HUES48 (cell line): ENCODE data around the gene FAM241B.

ENCODE experiments used
- H3K27ac ChIP-seq: one replicate; pipeline ENCODE4 v1.7.0; 2013; ENCODE audit warnings: low read depth, low read length, inconsistent platforms
- H3K27me3 ChIP-seq: 2 replicates; pipeline ENCODE4 v1.6.1; 2013; ENCODE audit warnings: mild to moderate bottlenecking, low read length; ENCODE audit not compliant: control insufficient read depth, insufficient read depth
- H3K36me3 ChIP-seq: 2 replicates; pipeline ENCODE4 v1.6.1; 2013; ENCODE audit warnings: low read length; ENCODE audit not compliant: control insufficient read depth, insufficient read depth
- H3K4me1 ChIP-seq: 2 replicates; pipeline ENCODE4 v1.6.1; 2013; ENCODE audit warnings: mild to moderate bottlenecking, low read length; ENCODE audit not compliant: control insufficient read depth, insufficient read depth
- H3K4me3 ChIP-seq: 2 replicates; pipeline ENCODE4 v1.5.1; 2013; ENCODE audit warnings: mild to moderate bottlenecking, low read depth, low read length
- H3K9ac ChIP-seq: 2 replicates; pipeline ENCODE4 v1.6.1; 2013; ENCODE audit warnings: mild to moderate bottlenecking, low read depth, low read length, moderate library complexity
- H3K9me3 ChIP-seq: 2 replicates; pipeline ENCODE4 v1.6.1; 2013; ENCODE audit warnings: low read length; ENCODE audit not compliant: control insufficient read depth, insufficient read depth

Gene FAM241B

GRCh38 chr10:69643779-69644657 is 14.0 kb downstream of the FAM241B start:
- H3K4me1 ChIP-seq: peaks cover 4% of the 10 kb centered on the region; the same call in 1 of the 2 replicates

GRCh38 chr10:69644658-69645295 is 14.7 kb downstream of the FAM241B start:
- H3K4me1 ChIP-seq: peaks cover 4% of the 10 kb centered on the region; the same call in 1 of the 2 replicates
- H3K27ac ChIP-seq: no peak overlapping the region
- no peaks in the 10 kb centered on the region for H3K27me3 ChIP-seq
- H3K9me3 ChIP-seq: no peaks in the 10 kb centered on the region
- H3K36me3 ChIP-seq: no peaks in the 10 kb centered on the region
- no peak overlapping the region for H3K4me3 ChIP-seq
- H3K9ac ChIP-seq: no peak overlapping the region

More at GRCh38 chr10:69643779-69644657, 14.0 kb downstream of the FAM241B start:
- no peak overlapping the region for H3K27ac ChIP-seq
- no peaks in the 10 kb centered on the region for H3K36me3 ChIP-seq
- no peak overlapping the region for H3K9ac ChIP-seq
- H3K9me3 ChIP-seq: no peaks in the 10 kb centered on the region
- H3K27me3 ChIP-seq: no peaks in the 10 kb centered on the region
- no peak overlapping the region for H3K4me3 ChIP-seq

GRCh38 chr10:69645296-69646184 is 15.5 kb downstream of the FAM241B start:
- Histone ChIP-seq H3K4me1 (peaks cover 4% of the 10 kb centered on the region; the same call in 1 of the 2 replicates), H3K27me3 (no peaks in the 10 kb centered on the region), H3K9ac (no peak overlapping the region), H3K36me3 (no peaks in the 10 kb centered on the region), H3K27ac (no peak overlapping the region), H3K9me3 (no peaks in the 10 kb centered on the region), H3K4me3 (no peak overlapping the region)

GRCh38 chr10:69646185-69647060 is 16.4 kb downstream of the FAM241B start:
- Histone ChIP-seq H3K36me3 (no peaks in the 10 kb centered on the region), H3K9me3 (no peaks in the 10 kb centered on the region), H3K4me1 (peaks cover 4% of the 10 kb centered on the region; the same call in 1 of the 2 replicates), H3K27me3 (no peaks in the 10 kb centered on the region), H3K27ac (no peak overlapping the region), H3K9ac (no peak overlapping the region), H3K4me3 (no peak overlapping the region)

- Histone ChIP-seq H3K4me1 (peaks cover 4% of the 10 kb centered on the region; the same call in 1 of the 2 replicates), H3K27me3 (no peaks in the 10 kb centered on the region), H3K9ac (no peak overlapping the region), H3K9me3 (no peaks in the 10 kb centered on the region), H3K4me3 (no peak overlapping the region), H3K27ac (no peak overlapping the region), H3K36me3 (no peaks in the 10 kb centered on the region)
Observed at GRCh38 chr10:69647126-69647525, 17.1 kb downstream of the FAM241B start.

GRCh38 chr10:69647819-69648218 is 17.8 kb downstream of the FAM241B start:
- Histone ChIP-seq H3K4me1 (peaks cover 4% of the 10 kb centered on the region; the same call in 1 of the 2 replicates), H3K27ac (no peak overlapping the region), H3K36me3 (no peaks in the 10 kb centered on the region), H3K9me3 (no peaks in the 10 kb centered on the region), H3K27me3 (no peaks in the 10 kb centered on the region), H3K9ac (no peak overlapping the region), H3K4me3 (no peak overlapping the region)

GRCh38 chr10:69648461-69648860 is 18.4 kb downstream of the FAM241B start:
- Histone ChIP-seq H3K9me3 (no peaks in the 10 kb centered on the region), H3K4me1 (peaks cover 4% of the 10 kb centered on the region; the same call in 1 of the 2 replicates), H3K4me3 (no peak overlapping the region), H3K36me3 (no peaks in the 10 kb centered on the region), H3K27ac (no peak overlapping the region), H3K27me3 (no peaks in the 10 kb centered on the region), H3K9ac (no peak overlapping the region)

- Histone ChIP-seq H3K27ac (no peak overlapping the region), H3K9me3 (no peaks in the 10 kb centered on the region), H3K36me3 (no peaks in the 10 kb centered on the region), H3K4me1 (peaks cover 4% of the 10 kb centered on the region; the same call in 1 of the 2 replicates), H3K4me3 (no peak overlapping the region), H3K9ac (no peak overlapping the region), H3K27me3 (no peaks in the 10 kb centered on the region)
Observed at GRCh38 chr10:69649786-69650550, 19.9 kb downstream of the FAM241B start.

GRCh38 chr10:69650589-69651261 is 20.7 kb downstream of the FAM241B start:
- no peaks in the 10 kb centered on the region for H3K27me3 ChIP-seq
- no peak overlapping the region for H3K27ac ChIP-seq
- peaks cover 10% of the 10 kb centered on the region; the same call in 1 of the 2 replicates for H3K4me1 ChIP-seq
- H3K36me3 ChIP-seq: no peaks in the 10 kb centered on the region
- H3K9ac ChIP-seq: no peak overlapping the region
- H3K4me3 ChIP-seq: no peak overlapping the region
- no peaks in the 10 kb centered on the region for H3K9me3 ChIP-seq
